Transverse colon (tissue), 4 donors: ENCODE measurements around the gene PDXDC1.
"Not testable (repeated sequence)": the region's sequence is repeated elsewhere in the genome, so short reads cannot be mapped to it uniquely, and the experiment has no call there.

Source experiments
- CTCF ChIP-seq, 5 experiments: fragments of 200-600 bp in 3 of 5; fragments of 450-650 bp in 2 of 5; sonication (generic) in 3 of 5; IDR thresholded peaks; 1 replicate in 2 of 5; 2 replicates in 3 of 5; pipeline ENCODE4 v1.5.1; 2016 to 2017; ENCODE audit warnings: antibody characterized with exemption in 5 of 5, inconsistent platforms in 3 of 5, mild to moderate bottlenecking in 2 of 5, moderate library complexity in 1 of 5
- POLR2A ChIP-seq: fragments of 450-650 bp; IDR thresholded peaks from one replicate; pipeline ENCODE4 v1.6.1; 2016; ENCODE audit warnings: antibody characterized with exemption, mild to moderate bottlenecking, moderate library complexity
- POLR2AphosphoS5 ChIP-seq, 3 donors: sonication (generic); formaldehyde crosslinking; IDR thresholded peaks; one replicate each; pipeline ENCODE4 v1.6.1; 2016; ENCODE audit warnings: antibody characterized with exemption in 3 of 3

GRCh38 chr16:15093571-15093954 is 118.7 kb downstream of the PDXDC1 start:
- TF ChIP-seq POLR2A; CTCF (IDR thresholded peaks at IDR 0.05); POLR2AphosphoS5 (IDR thresholded peaks at IDR 0.05): not testable (repeated sequence)
